T-helper 2 cell treated with Interferon-gamma antibody and Interleukin-4, amounts not matched to agents 5 μg/mL and 100 μg/mL, for 36 hours (primary cell): Measurements from ENCODE around the gene CA5A.

Experiments used
- DNase-seq: peaks from one replicate; pipeline ENCODE4 v3.0.0; 2021; ENCODE audit warnings: low spot score
- H3K27ac Mint-ChIP-seq: one replicate; pipeline ENCODE4 v1.8.0; 2021; ENCODE audit warnings: mild to moderate bottlenecking, mixed read lengths
- H3K27me3 Mint-ChIP-seq: one replicate; pipeline ENCODE4 v1.8.0; 2021; ENCODE audit warnings: low read depth, mixed read lengths
- H3K36me3 Mint-ChIP-seq: one replicate; pipeline ENCODE4 v1.8.0; 2021; ENCODE audit warnings: low read depth, mixed read lengths
- H3K4me1 Mint-ChIP-seq: one replicate; pipeline ENCODE4 v1.8.0; 2021; ENCODE audit warnings: low read depth, mixed read lengths
- H3K4me3 Mint-ChIP-seq: one replicate; pipeline ENCODE4 v1.8.0; 2022; ENCODE audit warnings: mild to moderate bottlenecking, moderate library complexity, mixed read lengths
- H3K9me3 Mint-ChIP-seq: one replicate; pipeline ENCODE4 v1.8.0; 2021; ENCODE audit warnings: mixed read lengths

CA5A gene

DNA sequence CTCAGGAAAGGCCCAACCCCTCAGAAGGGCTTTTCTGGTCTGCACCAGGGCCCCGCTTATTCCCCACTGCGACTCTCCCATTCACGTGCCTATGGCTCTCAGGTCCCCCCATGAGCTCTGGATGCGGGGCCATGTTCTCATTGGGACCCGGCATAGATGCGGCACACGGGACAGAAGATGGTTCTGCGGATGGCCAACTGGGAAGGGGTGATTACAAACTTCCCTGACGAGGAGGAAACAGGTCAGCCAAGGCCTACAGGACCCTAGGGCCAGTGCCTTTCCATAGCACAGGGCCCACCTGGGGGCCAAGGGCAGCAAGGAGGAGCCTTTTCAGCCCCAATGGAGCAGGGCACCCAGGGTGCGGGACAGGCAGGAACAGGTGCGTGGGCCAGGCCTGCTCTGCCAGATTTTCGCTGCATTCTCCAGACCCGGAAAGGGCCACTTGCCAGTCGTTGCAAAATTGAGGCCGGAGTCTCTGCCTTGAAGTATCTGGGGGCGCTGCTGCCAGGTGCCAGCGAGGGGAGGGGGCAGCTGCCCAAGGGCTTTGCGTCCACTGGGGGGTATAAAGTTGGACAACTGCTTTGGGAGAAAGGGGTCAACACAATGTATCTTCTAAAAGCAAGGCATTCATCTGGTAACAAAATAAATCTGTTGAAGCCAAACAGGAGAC, 87.5 kb downstream of the CA5A start:
- peaks cover 40% of the 10 kb centered on the region for H3K36me3 Mint-ChIP-seq
- H3K4me3 Mint-ChIP-seq: no peak overlapping the region
- H3K9me3 Mint-ChIP-seq: no peaks in the 10 kb centered on the region
- no peak overlapping the region for H3K27ac Mint-ChIP-seq
- H3K4me1 Mint-ChIP-seq: peaks cover 18% of the 10 kb centered on the region
- no peaks in the 10 kb centered on the region for H3K27me3 Mint-ChIP-seq
- DNase-seq: no peak

DNA sequence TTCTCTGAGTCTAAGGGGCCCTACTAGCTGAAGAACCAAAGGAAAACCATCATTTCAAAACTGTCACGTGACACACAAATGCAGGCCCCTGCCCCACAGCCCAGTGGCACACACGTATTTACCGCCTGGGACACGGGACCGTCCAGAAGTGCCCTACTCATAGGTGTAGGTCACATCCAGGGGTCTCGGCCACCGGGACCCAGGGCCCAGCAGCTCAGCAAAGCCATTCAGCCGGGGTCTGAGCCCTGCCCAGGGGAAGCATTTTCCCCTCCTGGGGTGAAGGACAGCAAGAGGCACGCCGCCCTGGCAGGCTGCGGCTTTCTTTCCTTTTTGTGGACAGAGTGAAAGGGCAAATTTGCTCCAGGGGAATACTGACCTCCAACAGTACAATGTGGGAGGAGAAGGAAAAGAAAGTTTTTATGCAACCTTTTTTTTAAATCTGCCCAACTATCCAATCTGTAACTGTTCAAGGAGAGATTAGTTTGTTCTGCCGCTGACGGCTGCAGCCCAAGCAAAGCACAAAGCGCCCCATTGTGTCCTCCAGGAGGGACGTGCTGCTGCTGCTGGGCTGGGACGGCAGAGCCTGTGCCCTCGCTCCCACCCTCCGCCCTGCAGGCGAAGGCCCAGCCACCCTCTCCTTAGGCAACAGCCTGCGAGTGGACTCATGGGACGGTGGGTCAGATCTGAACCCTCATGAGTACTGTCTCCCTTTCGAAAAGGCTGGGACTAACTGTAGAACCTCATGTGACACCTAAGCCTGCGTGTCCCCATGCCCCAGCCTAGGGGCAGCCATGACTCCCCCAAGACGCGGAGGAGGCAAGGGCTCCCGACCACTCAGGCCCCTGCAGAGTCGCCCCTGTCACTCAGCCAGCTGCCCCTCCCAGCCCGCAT, 88.3 kb downstream of the CA5A start:
- no peak for DNase-seq
- peaks cover 11% of the 10 kb centered on the region for H3K4me1 Mint-ChIP-seq
- H3K27ac Mint-ChIP-seq: no peak overlapping the region
- H3K9me3 Mint-ChIP-seq: no peaks in the 10 kb centered on the region
- no peak overlapping the region for H3K4me3 Mint-ChIP-seq
- H3K27me3 Mint-ChIP-seq: no peaks in the 10 kb centered on the region
- peaks cover 37% of the 10 kb centered on the region for H3K36me3 Mint-ChIP-seq

DNA sequence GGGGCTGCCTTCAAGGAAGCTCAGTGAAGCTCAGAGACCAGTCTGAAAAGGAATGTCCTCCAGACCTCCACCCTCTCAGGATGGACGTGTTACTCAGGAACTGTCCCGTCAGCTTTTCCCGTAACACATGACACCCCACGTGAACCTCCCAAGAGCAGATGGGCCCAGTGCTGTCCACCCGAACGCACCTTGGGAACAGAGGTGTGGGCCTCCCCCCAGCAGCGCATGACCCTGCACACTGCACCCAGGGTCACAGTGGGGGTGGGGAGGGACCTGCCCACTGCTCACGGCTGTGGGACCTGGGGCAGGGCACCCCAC, 88.9 kb downstream of the CA5A start:
- Mint-ChIP-seq H3K27ac (no peak overlapping the region), H3K36me3 (peaks cover 40% of the 10 kb centered on the region), H3K9me3 (no peaks in the 10 kb centered on the region)

DNA sequence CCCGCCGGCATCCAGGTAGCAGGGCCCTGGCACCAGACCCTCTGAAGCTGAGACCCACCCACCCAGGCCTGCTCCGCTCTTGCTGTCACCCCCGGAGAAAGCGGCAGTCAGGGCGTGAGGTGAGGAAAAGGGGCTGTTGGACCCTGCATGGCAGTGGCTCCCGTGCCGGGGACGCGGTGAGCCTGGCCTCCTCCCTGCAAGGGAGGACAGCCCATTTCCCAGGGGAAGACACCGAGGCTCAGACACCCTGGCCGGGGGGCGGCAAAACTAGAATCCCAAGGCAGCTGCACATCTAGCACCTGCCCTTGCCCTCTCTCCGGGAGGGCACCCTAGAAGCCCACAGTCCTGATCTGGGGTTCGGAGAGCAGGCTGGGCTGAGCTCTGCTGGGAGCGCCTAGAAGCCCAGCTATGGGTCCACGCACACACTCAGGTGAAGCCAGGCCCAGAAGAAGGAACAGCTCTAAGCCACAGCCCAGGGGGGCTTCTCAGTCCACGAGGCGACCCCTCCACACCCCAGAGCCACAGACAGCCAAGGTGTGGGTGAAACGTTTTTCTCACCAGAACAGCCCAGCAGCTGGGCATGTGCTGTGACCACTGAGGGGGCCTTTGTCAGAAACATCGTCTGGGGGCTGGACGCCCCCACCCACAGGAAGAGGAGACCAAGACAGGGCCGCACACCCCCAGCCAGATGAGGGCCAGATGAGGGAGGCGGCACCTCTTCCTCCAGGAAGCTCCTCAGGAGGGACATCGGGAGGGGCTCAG, 89.4 kb downstream of the CA5A start:
- H3K9me3 Mint-ChIP-seq: no peaks in the 10 kb centered on the region
- H3K36me3 Mint-ChIP-seq: peaks cover 41% of the 10 kb centered on the region
- H3K4me1 Mint-ChIP-seq: peaks cover 2% of the 10 kb centered on the region
- no peak overlapping the region for H3K4me3 Mint-ChIP-seq
- H3K27ac Mint-ChIP-seq: no peak overlapping the region
- DNase-seq: no peak
- H3K27me3 Mint-ChIP-seq: no peaks in the 10 kb centered on the region

More for the DNA sequence above, 88.9 kb downstream of the CA5A start:
- H3K4me1 Mint-ChIP-seq: peaks cover 5% of the 10 kb centered on the region
- no peak overlapping the region for H3K4me3 Mint-ChIP-seq
- H3K27me3 Mint-ChIP-seq: no peaks in the 10 kb centered on the region
- no peak for DNase-seq

DNA sequence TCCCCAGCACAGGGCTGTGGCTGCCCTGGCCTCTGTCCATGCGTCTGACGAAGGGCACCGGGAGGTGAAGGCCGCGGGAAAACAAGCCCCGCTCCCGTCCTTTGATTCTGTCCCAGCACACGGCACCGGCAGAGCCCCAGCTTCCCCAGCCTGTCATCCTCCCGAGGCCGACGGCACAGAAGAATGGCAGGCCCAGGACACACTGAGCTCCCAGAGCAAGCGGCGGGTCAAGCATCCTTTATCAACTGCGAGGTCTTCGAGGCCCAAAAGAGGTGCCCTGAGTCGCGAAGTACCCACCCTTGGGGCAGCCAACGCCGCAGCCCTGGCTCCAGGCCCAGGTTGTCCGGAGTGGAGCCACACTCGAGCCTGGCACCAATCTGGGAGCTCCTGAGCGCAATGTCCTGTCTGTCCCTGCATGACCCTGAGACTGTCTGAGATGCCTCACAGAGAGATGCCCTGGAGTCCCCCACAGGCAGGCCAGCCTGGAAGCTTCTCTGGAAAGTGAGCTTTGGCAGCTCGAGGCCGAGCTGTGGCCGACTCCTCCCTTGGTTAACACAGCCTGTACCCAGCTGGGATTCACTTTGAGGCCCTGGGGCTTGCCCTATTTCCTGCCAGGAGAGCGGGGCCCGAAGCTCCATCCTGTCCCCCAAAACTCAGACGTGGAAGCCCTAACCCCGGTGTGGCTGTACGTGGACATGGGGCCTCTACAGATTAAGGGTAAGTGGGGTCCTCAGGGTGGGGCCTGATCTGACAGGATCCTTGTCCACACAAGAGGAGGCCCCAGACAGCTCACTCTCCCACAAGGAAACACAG, 90.3 kb downstream of the CA5A start:
- Mint-ChIP-seq H3K27me3 (no peaks in the 10 kb centered on the region), H3K27ac (no peak overlapping the region), H3K4me3 (no peak overlapping the region), H3K36me3 (peaks cover 39% of the 10 kb centered on the region), H3K4me1 (peaks cover 2% of the 10 kb centered on the region), H3K9me3 (no peaks in the 10 kb centered on the region)
- no peak for DNase-seq

DNA sequence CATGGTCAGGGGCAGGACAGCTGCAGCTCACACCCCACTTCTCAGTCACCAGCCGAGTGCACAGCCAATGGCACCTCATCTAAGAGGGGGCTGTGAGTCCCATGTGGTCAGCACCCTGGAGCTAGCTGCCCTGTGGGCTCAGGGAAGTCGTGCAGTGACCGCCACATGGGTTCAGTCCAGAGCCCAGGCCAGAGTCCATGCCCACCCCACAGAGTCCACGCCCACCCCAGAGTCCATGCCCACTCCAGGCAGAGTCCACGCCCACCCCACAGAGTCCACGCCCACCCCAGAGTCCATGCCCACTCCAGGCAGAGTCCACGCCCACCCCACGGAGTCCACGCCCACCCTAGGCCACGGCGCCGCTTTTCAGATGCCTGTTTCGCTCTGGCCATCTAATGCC, 91.1 kb downstream of the CA5A start:
- Mint-ChIP-seq H3K4me3 (no peak overlapping the region), H3K4me1 (peaks cover under 1% of the 10 kb centered on the region), H3K27me3 (no peaks in the 10 kb centered on the region), H3K36me3 (peaks cover 33% of the 10 kb centered on the region), H3K9me3 (no peaks in the 10 kb centered on the region), H3K27ac (no peak overlapping the region)
- DNase-seq: no peak

DNA sequence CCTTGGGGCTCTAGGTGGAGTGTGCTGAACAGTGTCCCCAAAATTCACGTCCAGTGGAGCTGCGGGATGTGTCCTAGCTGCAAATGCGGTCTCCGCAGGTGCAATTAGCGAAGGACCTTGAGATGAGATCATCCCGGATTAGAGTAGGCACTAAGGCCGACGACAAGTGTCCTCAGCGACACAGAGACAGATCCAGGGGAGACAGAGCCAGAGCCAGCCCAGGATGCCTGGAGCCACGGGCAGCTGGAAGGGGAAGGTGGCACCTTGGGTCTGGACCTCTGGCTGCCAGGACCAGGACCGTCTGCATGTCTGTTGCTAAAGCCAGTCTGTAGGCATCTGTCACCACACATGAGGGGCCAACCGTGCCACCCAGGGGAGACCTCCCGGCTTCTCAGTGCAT, 91.5 kb downstream of the CA5A start:
- H3K27ac Mint-ChIP-seq: no peak overlapping the region
- H3K4me3 Mint-ChIP-seq: no peak overlapping the region
- H3K36me3 Mint-ChIP-seq: peaks cover 31% of the 10 kb centered on the region
- no peak for DNase-seq
- H3K9me3 Mint-ChIP-seq: no peaks in the 10 kb centered on the region
- no peaks in the 10 kb centered on the region for H3K4me1 Mint-ChIP-seq
- no peaks in the 10 kb centered on the region for H3K27me3 Mint-ChIP-seq

DNA sequence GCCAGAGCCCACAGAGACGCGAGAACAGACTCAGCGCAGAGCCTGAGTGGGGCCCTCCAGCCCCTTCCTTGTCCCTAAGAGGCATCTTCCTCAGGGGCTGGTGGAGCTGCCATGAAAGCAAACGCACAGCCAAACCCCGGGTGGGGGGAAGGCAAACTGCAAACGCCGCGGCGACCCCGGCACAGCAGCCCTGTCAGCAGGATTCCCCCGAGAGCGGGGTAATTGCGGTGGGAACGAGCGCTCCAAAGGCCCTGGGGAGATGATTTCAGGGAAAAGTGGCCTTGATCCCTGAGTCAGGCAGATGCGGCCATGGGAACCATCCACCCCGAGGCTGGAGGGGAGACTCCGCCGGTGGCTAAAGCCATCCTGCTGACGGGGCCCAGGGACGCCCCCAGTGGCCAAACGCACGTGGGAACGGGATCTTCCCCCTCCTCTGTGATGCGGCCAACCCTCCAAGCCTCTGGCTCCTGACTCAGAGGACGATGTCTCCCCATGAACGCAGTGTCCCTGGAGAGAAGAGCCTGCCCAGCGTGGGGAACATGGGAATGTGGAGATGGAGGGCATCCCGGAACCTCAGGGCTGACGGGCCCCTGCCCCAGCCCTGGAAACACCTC, 92.1 kb downstream of the CA5A start:
- H3K27ac Mint-ChIP-seq: no peak overlapping the region
- peaks cover 31% of the 10 kb centered on the region for H3K36me3 Mint-ChIP-seq
- no peaks in the 10 kb centered on the region for H3K27me3 Mint-ChIP-seq
- H3K4me1 Mint-ChIP-seq: no peaks in the 10 kb centered on the region
- H3K9me3 Mint-ChIP-seq: no peaks in the 10 kb centered on the region
- DNase-seq: no peak
- no peak overlapping the region for H3K4me3 Mint-ChIP-seq

DNA sequence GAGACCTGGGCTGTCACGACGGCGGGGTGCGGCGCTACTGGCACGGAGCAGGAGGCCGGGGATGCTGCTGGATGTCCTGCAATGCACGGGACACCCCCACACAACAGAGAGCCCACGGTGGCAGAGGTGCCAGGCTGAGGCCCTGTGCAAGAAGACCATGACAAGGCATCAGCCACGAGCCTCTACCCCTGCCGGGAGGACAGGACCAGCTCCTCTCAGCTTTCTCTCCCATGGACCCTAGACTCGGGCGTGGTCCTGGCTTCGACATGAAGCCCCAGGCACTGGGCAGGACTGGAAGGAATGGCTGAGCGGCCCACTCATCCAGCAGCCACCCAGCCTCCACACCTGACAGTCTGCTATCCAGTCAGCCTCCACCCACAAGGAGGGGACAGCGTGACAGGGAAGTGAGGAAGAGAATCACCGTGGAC, 92.6 kb downstream of the CA5A start:
- Mint-ChIP-seq H3K4me3 (no peak overlapping the region), H3K9me3 (no peaks in the 10 kb centered on the region), H3K4me1 (no peaks in the 10 kb centered on the region), H3K36me3 (peaks cover 28% of the 10 kb centered on the region), H3K27me3 (no peaks in the 10 kb centered on the region), H3K27ac (no peak overlapping the region)
- DNase-seq: no peak

DNA sequence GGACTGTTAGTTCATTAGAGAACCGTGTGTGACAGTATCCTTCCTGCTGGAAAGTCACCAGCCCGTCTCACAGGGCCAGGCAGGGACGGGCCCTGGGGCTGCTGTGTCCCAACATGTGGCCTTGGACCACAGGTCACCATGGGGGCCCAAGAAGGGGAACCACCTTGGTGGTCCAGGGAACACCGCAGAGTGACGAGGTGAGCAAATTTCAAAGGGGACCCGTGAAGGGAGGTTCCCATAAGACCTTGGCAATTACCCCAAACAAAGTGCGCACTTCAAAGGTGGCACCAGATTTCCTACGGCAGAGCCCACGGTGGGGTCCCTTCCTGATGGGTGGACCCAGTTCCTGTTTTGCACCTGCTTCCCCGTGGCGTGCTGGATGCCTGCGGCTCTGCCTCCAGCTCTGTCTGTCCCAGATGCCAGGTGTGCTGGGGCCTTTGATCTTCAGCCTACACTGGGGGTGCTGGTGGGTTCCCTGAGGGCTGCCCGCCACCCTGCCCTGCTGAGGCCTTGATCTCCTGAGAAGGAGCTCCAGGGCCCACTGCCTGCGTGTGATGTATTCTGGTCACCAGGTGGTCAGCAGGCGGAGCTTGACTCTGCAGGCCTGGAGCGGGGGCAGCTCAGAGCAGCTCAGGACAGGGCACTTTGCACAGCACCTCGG, 94.0 kb downstream of the CA5A start:
- no peak for DNase-seq
- Mint-ChIP-seq H3K27ac (peak overlapping the region; percentile 10), H3K36me3 (peaks cover 20% of the 10 kb centered on the region), H3K4me1 (no peaks in the 10 kb centered on the region), H3K27me3 (no peaks in the 10 kb centered on the region), H3K9me3 (no peaks in the 10 kb centered on the region), H3K4me3 (no peak overlapping the region)

DNA sequence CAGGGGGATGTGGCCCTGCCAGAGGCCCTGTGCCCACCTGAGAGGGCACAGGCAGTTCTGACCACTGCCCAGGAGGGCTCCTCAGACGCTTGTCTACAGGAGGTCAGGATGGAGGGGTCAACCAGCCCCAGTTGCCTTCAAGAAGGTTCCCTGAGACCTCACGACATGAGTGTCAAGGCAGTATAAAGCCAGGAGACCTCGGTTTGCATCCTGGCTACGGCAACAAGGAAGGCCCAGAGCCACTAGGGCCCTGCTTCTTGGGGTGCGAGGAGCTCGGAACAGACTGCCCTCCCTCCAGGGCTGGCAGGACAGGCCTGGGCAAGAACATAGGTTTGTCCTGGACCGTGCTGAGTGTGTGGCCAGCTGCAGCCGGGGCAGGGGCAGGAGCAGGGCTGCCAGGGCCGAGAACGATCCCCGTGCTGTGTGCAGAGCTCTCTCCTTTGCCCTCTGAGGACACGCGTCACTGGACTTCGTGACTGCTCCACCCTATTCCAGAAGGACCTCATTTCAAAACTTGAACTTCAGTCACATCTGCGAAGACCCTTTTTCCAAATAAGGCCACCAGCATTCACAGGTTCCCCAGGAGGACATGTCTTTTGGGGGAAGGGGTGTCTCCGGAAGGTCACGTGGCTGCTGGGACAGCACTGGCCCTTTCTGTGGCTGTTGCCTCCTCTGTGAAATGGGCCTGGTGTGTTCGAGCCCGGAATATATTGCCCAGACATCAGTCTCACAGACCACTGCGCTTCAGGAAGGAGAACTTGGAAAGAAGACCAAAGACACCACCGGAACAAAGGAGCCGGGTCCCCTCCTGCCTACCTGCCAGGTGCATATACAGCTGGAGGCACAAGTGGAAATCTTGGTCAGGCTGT, 94.8 kb downstream of the CA5A start:
- Mint-ChIP-seq H3K27ac (peak overlapping the region; percentile 10), H3K27me3 (no peaks in the 10 kb centered on the region), H3K4me1 (peaks cover 3% of the 10 kb centered on the region), H3K4me3 (no peak overlapping the region), H3K9me3 (no peaks in the 10 kb centered on the region), H3K36me3 (peaks cover 23% of the 10 kb centered on the region)
- no peak for DNase-seq

DNA sequence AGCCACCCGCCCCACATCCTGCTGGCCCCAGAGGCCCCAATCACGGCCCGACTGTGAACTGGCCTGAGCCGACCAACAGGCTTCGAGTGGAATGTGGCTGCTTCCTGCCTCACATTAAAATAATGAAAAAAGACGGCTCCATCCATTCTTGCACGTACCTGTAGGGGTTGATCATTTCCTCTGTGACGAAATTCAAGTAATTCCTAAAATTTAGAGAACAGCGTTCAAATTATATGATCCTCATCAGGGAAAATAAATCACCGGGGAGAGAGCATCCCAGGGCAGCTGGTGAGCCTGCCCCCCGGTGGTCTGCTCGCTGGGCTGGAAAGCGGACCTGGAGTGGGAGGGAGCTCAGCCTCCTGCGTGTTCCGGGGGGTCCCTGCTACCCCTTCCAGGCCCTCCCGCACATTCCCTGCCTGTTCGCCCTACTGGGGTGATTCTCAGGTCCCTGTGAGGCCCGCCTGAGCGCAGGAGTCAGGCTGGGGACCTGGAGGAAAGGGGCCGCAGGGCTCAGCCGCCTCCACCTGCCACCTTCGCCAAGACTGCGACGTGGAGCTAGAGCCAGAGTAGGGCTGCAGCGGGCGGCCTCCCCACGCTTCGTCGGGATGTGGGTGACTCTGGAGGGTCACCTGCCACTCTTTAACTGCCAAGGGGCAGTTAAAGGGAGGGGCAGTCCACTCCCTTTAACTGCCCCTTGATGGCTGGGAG, 95.9 kb downstream of the CA5A start:
- peaks cover 26% of the 10 kb centered on the region for H3K36me3 Mint-ChIP-seq
- H3K27me3 Mint-ChIP-seq: no peaks in the 10 kb centered on the region
- H3K4me1 Mint-ChIP-seq: peaks cover 3% of the 10 kb centered on the region
- H3K4me3 Mint-ChIP-seq: no peak overlapping the region
- H3K27ac Mint-ChIP-seq: no peak overlapping the region
- no peak for DNase-seq
- H3K9me3 Mint-ChIP-seq: no peaks in the 10 kb centered on the region
